GM23338 (cell line): ENCODE results near the gene SORL1. TPM values are rescaled to one million over a fixed set of nuclear protein-coding genes. Genes with fewer than 3 reads are reported as not detected.

Experiments used
- ATAC-seq: fragments of 200-7000 bp; cut with Tn5 transposase; 3 replicates; pipeline ENCODE4 v1.9.1; 2020
- DNase-seq: peaks from one replicate; pipeline ENCODE4 v3.0.0-alpha.2; 2015; ENCODE audit warnings: low spot score
- H2AFZ ChIP-seq: fragments of 200-600 bp; sonication (generic); 2 replicates; pipeline ENCODE4 v1.8.0; 2016; ENCODE audit warnings: antibody characterized with exemption, mild to moderate bottlenecking, moderate library complexity
- H3F3A ChIP-seq: fragments of 200-600 bp; sonication (generic); replicated peaks from 2 replicates; pipeline ENCODE4 v1.8.0; 2017; ENCODE audit warnings: antibody characterized with exemption, mixed run types, low read depth
- H3K27ac ChIP-seq: fragments of 200-600 bp; sonication (generic); 2 replicates; pipeline ENCODE4 v1.6.1; 2016; ENCODE audit warnings: low read depth
- H3K27me3 ChIP-seq: fragments of 200-600 bp; sonication (generic); 2 replicates; pipeline ENCODE4 v1.8.0; 2016; ENCODE audit warnings: mild to moderate bottlenecking, mixed run types, moderate library complexity; ENCODE audit not compliant: insufficient read depth
- H3K36me3 ChIP-seq: fragments of 200-600 bp; sonication (generic); 2 replicates; pipeline ENCODE4 v1.8.0; 2016; ENCODE audit warnings: mild to moderate bottlenecking; ENCODE audit not compliant: insufficient read depth
- H3K4me1 ChIP-seq: fragments of 200-600 bp; sonication (generic); 2 replicates; pipeline ENCODE4 v1.8.0; 2016; ENCODE audit warnings: mild to moderate bottlenecking, moderate library complexity; ENCODE audit not compliant: insufficient read depth
- H3K4me2 ChIP-seq: fragments of 200-600 bp; sonication (generic); 2 replicates; pipeline ENCODE4 v1.7.1; 2017; ENCODE audit warnings: mixed run types
- H3K4me3 ChIP-seq: fragments of 200-600 bp; sonication (generic); 2 replicates; pipeline ENCODE4 v1.6.1; 2016; ENCODE audit warnings: mixed run types
- H3K79me2 ChIP-seq: fragments of 200-600 bp; sonication (generic); replicated peaks from 2 replicates; pipeline ENCODE4 v1.8.0; 2017; ENCODE audit warnings: mild to moderate bottlenecking; ENCODE audit not compliant: insufficient read depth
- H3K9me2 ChIP-seq: fragments of 200-600 bp; sonication (generic); 2 replicates; pipeline ENCODE4 v1.8.0; 2017; ENCODE audit not compliant: insufficient read depth
- H4K20me1 ChIP-seq: fragments of 200-600 bp; sonication (generic); replicated peaks from 2 replicates; pipeline ENCODE4 v1.8.0; 2017; ENCODE audit warnings: mild to moderate bottlenecking; ENCODE audit not compliant: insufficient read depth
- H3K27ac Mint-ChIP-seq: 2 replicates; pipeline ENCODE4 v1.8.0; 2020; ENCODE audit warnings: inconsistent platforms, mild to moderate bottlenecking, moderate library complexity, mixed read lengths
- H3K27me3 Mint-ChIP-seq: 3 replicates; pipeline ENCODE4 v1.8.0; 2022; ENCODE audit warnings: low read depth, mild to moderate bottlenecking, moderate library complexity, mixed read lengths, inconsistent platforms; ENCODE audit not compliant: insufficient read depth, poor library complexity
- H3K36me3 Mint-ChIP-seq: 3 replicates; pipeline ENCODE4 v1.8.0; 2021; ENCODE audit warnings: low read depth, mild to moderate bottlenecking, inconsistent platforms, moderate library complexity, mixed read lengths
- H3K4me1 Mint-ChIP-seq: 3 replicates; pipeline ENCODE4 v1.8.0; 2020; ENCODE audit warnings: mild to moderate bottlenecking, inconsistent platforms, mixed read lengths
- H3K4me3 Mint-ChIP-seq: 3 replicates; pipeline ENCODE4 v1.8.0; 2021; ENCODE audit warnings: moderate library complexity, mild to moderate bottlenecking, inconsistent platforms, mixed read lengths
- H3K9me3 Mint-ChIP-seq: 3 replicates; pipeline ENCODE4 v1.8.0; 2020; ENCODE audit warnings: moderate library complexity, mild to moderate bottlenecking, inconsistent platforms, mixed read lengths
- CREB1 ChIP-seq: fragments of 250-450 bp; sonication (Bioruptor Pico); IDR thresholded peaks from 2 replicates; pipeline ENCODE4 v1.5.0; 2020; ENCODE audit warnings: low read depth, mild to moderate bottlenecking, moderate library complexity
- ETS1 ChIP-seq: IDR thresholded peaks from 2 replicates; pipeline ENCODE4 v1.6.1; 2016; ENCODE audit warnings: antibody characterized with exemption
- EZH2 ChIP-seq: fragments of 200-600 bp; sonication (generic); IDR thresholded peaks from one replicate; pipeline ENCODE4 v1.8.0; 2017; ENCODE audit warnings: antibody characterized with exemption, mild to moderate bottlenecking, low read depth; ENCODE audit not compliant: unreplicated experiment
- EZH2phosphoT487 ChIP-seq: fragments of 200-600 bp; sonication (generic); IDR thresholded peaks from one replicate; pipeline ENCODE4 v1.8.1; 2018; ENCODE audit warnings: antibody characterized with exemption; ENCODE audit not compliant: unreplicated experiment
- JUNB ChIP-seq: IDR thresholded peaks from one replicate; pipeline ENCODE4 v1.6.1; 2016; ENCODE audit warnings: antibody characterized with exemption; ENCODE audit not compliant: unreplicated experiment
- NANOG ChIP-seq: IDR thresholded peaks from 2 replicates; pipeline ENCODE4 v1.6.1; 2016; ENCODE audit warnings: antibody characterized with exemption, borderline replicate concordance
- POLR2AphosphoS5 ChIP-seq: IDR thresholded peaks from 2 replicates; pipeline ENCODE4 v1.6.1; 2016; ENCODE audit warnings: antibody characterized with exemption, low read depth
- REST ChIP-seq: IDR thresholded peaks from one replicate; pipeline ENCODE4 v1.6.1; 2018; ENCODE audit warnings: antibody characterized with exemption; ENCODE audit not compliant: unreplicated experiment
- ZNF114 ChIP-seq: fragments of 250-450 bp; sonication (Bioruptor Pico); IDR thresholded peaks from 2 replicates; pipeline ENCODE4 v1.5.0; 2020; ENCODE audit warnings: mild to moderate bottlenecking, moderate library complexity
- polyA plus RNA-seq: library from polyadenylated mRNA; unstranded; fragments of >200 nt; fragmentation: Nextera tagmentation; extraction: Ambion mirVana; gene quantifications from 2 replicates; pipeline ENCODE4 v1.2.1, GENCODE V29; 2016
- total RNA-seq: library from RNA; depleted of rRNA; stranded (reverse); fragments of >200 nt; shearing (Covaris generic); gene quantifications from 2 replicates; pipeline ENCODE4 v1.2.3, GENCODE V29; 2014
- TF ChIP-seq, protein P1 (sequence below), 2 experiments: fragments of 200-600 bp in 1 of 2; sonication (generic) in 1 of 2; conservative IDR thresholded peaks; 2 replicates each; pipeline versions ENCODE4 v1.5.1 to v1.6.1; 2016 to 2017; ENCODE audit warnings: antibody characterized with exemption in 2 of 2, low read depth in 2 of 2, mild to moderate bottlenecking in 2 of 2, moderate library complexity in 1 of 2

Gene SORL1
- total and polyA plus RNA-seq, 2 experiments from 2014 or later = 23.0 to 78.8 TPM

- TF ChIP-seq REST (no peak), ETS1 (no peak), ZNF114 (CRISPR knock-in tag) (no peak), CREB1 (CRISPR knock-in tag) (no peak), JUNB (no peak), EZH2phosphoT487 (no peak), POLR2AphosphoS5 (no peak)
Measured at GRCh38 chr11:121435132-121435531, 17.0 kb upstream of the SORL1 start (continued).

DNA sequence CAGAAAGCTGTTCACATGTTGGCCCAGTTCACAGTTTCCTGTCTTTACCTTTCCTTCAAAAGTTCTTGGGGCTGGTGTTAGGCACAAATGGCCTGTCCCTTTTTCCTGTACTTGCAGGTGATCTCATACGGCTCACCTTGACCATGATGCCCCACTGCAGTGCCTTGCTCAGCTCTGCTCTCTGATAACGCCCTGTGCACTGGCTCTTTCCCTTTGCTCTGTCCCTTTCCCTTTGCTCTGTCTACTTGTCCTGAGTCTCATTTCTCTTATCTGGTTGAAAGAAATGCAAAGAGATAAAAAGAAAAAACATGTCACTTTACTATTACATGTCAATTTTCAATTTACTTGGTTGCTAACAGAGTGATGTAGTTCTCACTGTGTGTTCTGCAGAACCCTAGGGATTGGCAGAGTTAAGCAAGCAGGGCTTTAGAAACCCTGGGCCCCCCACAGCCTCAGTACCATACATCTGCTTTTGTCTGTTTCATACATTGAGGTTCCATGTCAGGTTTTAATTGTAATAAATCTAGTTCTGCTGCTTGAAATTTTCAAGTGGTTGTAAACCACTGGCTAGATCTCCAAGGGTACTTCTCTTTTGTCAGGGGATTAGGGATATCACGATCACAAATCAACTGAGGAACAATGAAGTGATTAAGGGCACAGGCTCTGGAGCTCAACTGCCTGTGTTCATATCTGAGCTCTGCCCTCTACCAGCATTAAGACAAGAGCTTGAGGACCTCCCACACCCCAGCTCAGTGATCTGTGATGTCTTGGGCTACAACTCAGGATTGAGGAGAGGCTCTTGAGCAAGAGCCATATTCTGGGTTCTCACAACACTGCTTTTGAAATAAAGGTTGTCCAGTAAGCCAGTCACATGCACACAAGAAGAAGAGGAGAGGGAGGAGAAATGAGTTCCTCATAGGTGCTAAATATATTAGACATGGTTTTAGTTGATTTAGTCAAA, 16.3 kb upstream of the SORL1 start:
- Mint-ChIP-seq H3K36me3 (no peaks in the 10 kb centered on the region), H3K27ac (no peak overlapping the region), H3K27me3 (no peaks in the 10 kb centered on the region), H3K4me3 (no peak overlapping the region), H3K4me1 (peaks cover 4% of the 10 kb centered on the region; the same call in 2 of the 3 replicates), H3K9me3 (no peaks in the 10 kb centered on the region)
- H3K4me3 ChIP-seq = no peak overlapping the region
- no peak overlapping the region for H3K4me2 ChIP-seq
- no peaks in the 10 kb centered on the region for H4K20me1 ChIP-seq
- H2AFZ ChIP-seq = no peak overlapping the region
- no peaks in the 10 kb centered on the region for H3K36me3 ChIP-seq
- H3K27ac ChIP-seq = no peak overlapping the region
- H3K9me2 ChIP-seq = peaks cover 9% of the 10 kb centered on the region; the same call in 1 of the 2 replicates
- no peaks in the 10 kb centered on the region for H3K27me3 ChIP-seq
- H3F3A ChIP-seq = no peaks in the 10 kb centered on the region
- no peaks in the 10 kb centered on the region for H3K4me1 ChIP-seq
- ATAC-seq (no peak; the same call in 2 of the 3 replicates), DNase-seq (no peak)
- no peaks in the 10 kb centered on the region for H3K79me2 ChIP-seq
- TF ChIP-seq CREB1 (CRISPR knock-in tag) (no peak), EZH2 (no peak), NANOG (no peak), REST (no peak), ETS1 (no peak)
- TF ChIP-seq, protein P1, sequence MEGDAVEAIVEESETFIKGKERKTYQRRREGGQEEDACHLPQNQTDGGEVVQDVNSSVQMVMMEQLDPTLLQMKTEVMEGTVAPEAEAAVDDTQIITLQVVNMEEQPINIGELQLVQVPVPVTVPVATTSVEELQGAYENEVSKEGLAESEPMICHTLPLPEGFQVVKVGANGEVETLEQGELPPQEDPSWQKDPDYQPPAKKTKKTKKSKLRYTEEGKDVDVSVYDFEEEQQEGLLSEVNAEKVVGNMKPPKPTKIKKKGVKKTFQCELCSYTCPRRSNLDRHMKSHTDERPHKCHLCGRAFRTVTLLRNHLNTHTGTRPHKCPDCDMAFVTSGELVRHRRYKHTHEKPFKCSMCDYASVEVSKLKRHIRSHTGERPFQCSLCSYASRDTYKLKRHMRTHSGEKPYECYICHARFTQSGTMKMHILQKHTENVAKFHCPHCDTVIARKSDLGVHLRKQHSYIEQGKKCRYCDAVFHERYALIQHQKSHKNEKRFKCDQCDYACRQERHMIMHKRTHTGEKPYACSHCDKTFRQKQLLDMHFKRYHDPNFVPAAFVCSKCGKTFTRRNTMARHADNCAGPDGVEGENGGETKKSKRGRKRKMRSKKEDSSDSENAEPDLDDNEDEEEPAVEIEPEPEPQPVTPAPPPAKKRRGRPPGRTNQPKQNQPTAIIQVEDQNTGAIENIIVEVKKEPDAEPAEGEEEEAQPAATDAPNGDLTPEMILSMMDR (conservative IDR thresholded peaks at IDR 0.05; ENCODE audit: low read depth in 2 of 2) = no peak
